CD1c-positive myeloid dendritic cell (primary cell): ENCODE data around the gene SPRTN.

Experiments
- DNase-seq: peaks from one replicate; pipeline ENCODE4 v3.0.0-alpha.2; 2016; ENCODE audit errors: extremely low spot score

Gene SPRTN

DNA sequence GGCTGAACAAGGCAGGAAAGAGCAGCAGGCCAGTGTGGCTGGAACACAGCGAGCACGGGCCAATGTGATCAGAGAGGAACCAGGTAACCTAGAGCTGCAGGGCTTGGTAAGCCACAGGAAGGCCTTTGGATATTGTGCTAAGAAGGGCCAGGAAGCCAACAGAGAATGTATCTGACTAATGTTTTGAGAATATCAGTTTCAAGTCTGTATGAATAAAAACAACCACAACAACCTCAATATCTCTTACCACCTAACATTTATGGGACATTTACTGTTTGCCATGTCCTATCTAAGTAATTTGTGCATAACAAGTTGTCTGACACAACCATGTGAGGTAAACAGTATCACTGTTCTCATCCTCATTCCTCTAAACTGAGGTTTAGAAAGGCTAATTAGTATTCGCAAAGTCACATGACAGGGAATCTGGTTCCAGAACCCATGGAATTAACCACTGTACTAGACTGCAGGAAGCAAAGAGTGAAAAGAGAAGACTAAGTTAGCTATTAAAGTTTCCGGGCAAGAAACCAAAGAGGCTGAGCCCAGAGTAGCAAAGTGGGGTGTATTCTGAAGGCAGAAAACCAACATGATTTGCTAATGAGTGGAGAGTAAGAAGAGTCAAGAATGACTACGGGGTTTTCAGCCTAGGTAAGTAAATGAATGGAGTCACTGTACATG lies 38.9 kb downstream of the SPRTN start:
- DNase-seq: no peak

DNA sequence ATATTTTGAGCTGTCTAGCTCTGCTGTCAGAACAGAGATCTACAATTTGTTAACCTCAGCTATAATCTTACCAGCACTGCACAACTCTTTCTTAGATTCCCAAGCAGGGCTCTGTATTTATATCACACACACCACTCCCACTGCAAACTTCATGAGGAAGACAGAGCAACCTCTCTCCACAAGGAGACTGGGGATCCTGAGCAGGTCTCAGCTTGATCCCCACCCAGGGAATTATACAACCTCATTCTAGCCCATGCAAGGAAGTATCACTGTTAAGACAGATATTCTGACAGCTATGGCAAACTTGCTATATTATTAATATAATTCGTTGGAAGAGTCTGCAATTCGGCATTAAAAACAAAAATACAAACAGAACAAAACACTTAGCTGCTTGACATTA lies 43.6 kb downstream of the SPRTN start:
- no peak for DNase-seq

GRCh38 chr1:231382426-231382825 lies 44.3 kb downstream of the SPRTN start:
- DNase-seq: no peak

GRCh38 chr1:231383159-231383860 lies 45.2 kb downstream of the SPRTN start:
- DNase-seq: peak; percentile 28

GRCh38 chr1:231384696-231385415 lies 46.8 kb downstream of the SPRTN start:
- DNase-seq: no peak

GRCh38 chr1:231385416-231385748 lies 47.3 kb downstream of the SPRTN start:
- DNase-seq: no peak

DNA sequence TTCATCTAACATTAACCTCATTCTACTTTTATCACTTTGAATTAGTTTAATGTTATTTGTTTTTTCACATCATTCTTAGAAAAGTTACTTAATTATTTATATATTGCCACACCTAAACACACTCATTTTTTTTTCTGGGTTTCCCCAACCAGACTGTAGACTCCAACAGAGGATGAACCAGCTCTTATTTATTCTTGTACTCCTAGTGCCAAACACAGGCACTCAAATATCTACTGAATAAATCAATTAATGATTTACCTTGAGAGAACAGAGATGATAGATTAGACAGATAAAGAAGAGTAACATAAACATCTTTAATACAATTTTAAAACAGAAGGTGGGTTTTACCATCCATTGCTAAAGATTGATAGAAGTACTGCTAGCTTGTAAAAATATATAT lies 48.4 kb downstream of the SPRTN start:
- no peak for DNase-seq

DNA sequence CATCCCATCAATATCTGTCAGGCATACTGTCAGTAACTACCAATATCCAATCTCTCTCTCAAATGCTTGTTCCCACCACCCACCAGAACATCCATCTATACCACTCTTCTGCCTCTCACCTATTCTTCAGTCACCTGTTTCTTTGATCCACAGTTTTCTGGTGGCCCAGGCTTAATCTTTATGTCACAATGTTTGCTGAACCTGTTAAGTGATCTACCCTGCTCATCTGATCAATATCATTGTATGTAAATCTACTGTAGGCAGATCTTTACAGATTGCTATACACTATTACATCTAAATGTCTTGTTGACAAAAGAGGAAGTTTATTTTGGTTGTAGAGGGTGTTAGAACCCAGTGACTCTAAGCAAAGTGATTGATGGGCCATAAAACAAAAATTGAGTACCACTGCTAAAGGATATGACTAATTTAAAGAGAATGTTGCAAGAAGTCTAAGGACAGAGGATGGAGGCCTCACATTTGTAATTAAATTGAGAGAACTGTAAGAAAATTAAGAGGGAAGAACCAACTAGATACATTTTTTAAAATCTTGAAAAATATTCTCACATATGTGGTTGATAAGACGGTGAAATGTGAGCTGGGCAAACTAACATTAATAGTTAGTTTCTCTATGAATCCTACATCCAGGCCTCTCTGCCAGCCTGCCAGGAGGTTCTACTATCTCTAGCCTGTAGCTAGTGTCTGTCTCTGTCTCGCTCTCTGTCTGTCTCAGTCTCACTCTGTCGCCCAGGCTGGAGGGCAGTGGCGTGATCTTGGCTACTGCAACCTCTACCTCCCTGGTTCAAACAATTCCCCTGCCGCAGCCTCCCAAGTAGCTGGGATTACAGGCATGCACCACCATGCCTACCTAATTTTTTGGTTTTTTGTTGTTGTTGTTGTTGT lies 49.9 kb downstream of the SPRTN start:
- no peak for DNase-seq

DNA sequence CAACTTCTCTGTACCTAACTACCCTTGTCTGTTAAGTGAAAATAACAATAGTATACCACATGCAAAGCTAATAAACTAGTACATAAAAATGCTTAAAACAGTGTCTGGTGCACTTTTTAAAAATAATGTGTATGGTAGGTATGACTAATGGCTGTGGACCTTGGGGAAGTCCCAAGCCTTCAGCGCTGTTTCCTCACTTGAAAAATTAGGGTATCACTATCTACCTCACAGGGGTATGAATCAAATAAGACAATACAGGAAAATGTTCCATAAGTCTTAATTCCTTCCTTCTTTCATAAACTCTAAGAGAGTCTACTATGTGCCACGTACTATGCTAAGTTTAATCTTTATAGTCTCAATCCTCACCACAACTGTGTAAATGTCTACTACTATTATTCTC lies 52.0 kb downstream of the SPRTN start:
- DNase-seq: no peak

- DNase-seq: no peak
These were observed 54.5 kb downstream of the SPRTN start for GRCh38 chr1:231392389-231393131.

DNA sequence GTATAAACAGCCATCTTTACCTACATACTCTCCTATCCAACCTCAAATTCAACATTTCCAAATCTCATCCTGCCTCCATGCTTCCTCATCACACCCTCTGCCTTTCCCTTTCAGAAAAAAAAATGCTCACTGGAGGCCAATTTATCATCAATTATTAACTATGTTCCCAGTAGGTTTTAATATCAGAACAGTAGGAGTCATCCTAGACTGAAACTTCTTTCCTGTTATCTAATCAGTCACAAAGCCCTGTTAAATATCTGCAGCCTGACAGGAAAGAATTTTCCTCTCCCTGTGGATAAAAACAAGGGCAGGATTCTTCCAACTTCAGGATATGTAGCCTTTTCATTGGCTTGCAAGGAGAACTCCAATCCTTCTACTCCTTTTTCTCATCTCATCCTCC lies 55.6 kb downstream of the SPRTN start:
- no peak for DNase-seq

DNA sequence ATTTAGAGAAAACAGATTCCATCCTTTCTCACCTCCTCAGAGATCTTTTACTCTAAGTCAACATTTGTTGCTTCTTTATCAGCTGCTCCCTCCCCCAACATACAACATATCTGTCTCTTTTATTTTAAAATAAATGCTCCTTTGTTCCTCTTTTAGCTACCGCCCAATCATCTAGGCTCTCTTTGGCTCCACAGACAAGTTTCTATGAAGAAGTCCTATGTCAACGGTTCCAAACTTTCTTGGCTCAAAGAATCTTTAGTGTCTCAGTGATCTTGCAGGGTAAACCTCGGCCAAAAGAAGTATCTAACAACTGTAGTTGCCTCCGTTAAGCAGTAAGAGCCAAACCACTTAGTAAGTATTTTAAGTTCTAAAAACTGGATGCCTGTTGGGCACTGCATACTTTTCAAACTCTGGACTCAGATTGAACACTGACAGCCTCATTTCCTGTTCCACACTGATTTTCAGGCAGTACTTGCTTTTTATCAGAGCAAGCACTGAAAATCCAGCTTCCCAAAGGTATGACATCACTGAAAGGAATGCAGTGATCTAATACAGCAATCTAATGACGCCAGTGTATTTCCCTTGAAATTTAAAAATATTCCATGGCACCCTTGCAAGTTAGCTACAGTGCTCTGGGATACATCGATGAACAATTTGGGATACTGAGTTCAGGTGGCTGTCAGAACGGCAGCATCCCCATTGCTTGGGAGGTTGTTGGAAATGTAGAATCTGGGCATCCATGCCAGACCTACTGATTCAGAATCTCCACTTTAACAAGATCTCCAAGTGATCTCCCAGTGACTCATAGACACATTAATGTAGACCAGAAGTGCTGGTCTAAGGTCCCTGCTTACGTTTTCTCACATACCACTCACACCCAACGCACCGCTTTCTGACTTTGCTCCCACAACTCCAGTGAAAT lies 57.2 kb downstream of the SPRTN start:
- peak; percentile 13 for DNase-seq

GRCh38 chr1:231395998-231396390 lies 57.9 kb downstream of the SPRTN start:
- no peak for DNase-seq

DNA sequence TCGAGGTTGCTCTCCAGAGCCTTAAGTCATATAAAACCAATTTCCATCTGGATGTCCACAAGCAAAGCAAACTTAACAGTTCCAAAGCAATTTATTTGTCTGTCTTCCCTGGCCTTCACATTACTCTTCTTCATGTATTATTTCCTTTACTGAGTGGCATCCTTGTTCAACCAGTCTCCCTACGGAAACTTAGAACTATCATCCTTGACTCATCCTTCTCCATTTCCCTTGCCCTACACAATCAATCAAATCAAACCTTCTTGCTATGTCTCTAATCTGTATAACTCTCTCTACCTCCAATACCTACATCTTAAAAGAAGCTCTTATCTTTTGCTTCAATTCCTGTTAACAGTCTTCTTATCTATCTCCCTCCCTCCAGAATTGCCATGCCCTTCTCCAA lies 58.5 kb downstream of the SPRTN start:
- no peak for DNase-seq

GRCh38 chr1:231397886-231398671 lies 60.0 kb downstream of the SPRTN start:
- DNase-seq: no peak

DNA sequence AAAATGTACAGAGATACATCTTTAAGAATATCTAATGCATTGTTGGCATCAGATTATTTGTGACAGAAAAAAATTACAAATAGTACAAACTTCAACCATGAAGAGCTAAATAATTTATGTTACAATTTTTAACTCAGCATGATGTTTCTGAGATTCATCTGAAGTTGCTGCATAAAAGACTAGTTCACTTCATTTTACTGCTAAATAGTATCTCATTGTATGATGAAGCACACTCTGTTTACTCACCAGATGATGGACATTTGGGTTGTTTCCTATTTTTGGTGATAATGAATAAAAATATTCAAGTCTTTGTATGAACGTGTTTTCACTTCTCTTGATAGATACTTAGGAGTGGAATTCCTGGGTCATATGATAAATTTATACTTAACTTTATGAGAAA lies 63.4 kb downstream of the SPRTN start:
- DNase-seq: no peak

- DNase-seq: no peak
These were observed 66.2 kb downstream of the SPRTN start for GRCh38 chr1:231404318-231404717.
